Measurements from ENCODE around the gene FAM98B. TPM values are rescaled to one million over a fixed set of nuclear protein-coding genes. Genes with fewer than 3 reads are reported as not detected.

Gene FAM98B
- total and polyA plus RNA-seq, 9 of the 15 experiments (the other 6 are each of a cell fraction or from before 2014, with no cell fraction given) = 3.1 to 42.0 (median 9.4) TPM

- TF ChIP-seq REST (IDR thresholded peaks at IDR 0.05; ENCODE audit: borderline replicate concordance) (peak; percentile 66), REST (CRISPR knock-in tag; IDR thresholded peaks at IDR 0.05; ENCODE audit: low read depth) (no peak), FIP1L1 (IDR thresholded peaks at IDR 0.05; ENCODE audit: low read depth, low read length, poor library complexity, severe bottlenecking) (no peak), KLF1 (tag; IDR thresholded peaks at IDR 0.05) (no peak), DEAF1 (CRISPR knock-in tag; IDR thresholded peaks at IDR 0.05) (peak; percentile 43), RB1 (IDR thresholded peaks at IDR 0.05; ENCODE audit: low read depth) (0 out of 2 replicates have a peak, but pooled peaks have one; percentile 22), JUND (IDR thresholded peaks at IDR 0.05; ENCODE audit: borderline replicate concordance, low read depth, low read length) (no peak), JUND (tag; IDR thresholded peaks at IDR 0.05; ENCODE audit: borderline replicate concordance, low read depth, low read length) (peak; percentile 18; the same call in 1 of the 3 replicates), ATF1 (CRISPR knock-in tag; IDR thresholded peaks at IDR 0.05) (no peak), ATF1 (tag; IDR thresholded peaks at IDR 0.05) (0 out of 2 replicates have a peak, but pooled peaks have one; percentile 10), NBN (IDR thresholded peaks at IDR 0.05; ENCODE audit: low read depth) (no peak), CHAMP1 (IDR thresholded peaks at IDR 0.05) (peak; percentile 68; the same call in 1 of the 2 replicates), ZNF140 (CRISPR knock-in tag; IDR thresholded peaks at IDR 0.05) (no peak)
- TF ChIP-seq, protein P1, sequence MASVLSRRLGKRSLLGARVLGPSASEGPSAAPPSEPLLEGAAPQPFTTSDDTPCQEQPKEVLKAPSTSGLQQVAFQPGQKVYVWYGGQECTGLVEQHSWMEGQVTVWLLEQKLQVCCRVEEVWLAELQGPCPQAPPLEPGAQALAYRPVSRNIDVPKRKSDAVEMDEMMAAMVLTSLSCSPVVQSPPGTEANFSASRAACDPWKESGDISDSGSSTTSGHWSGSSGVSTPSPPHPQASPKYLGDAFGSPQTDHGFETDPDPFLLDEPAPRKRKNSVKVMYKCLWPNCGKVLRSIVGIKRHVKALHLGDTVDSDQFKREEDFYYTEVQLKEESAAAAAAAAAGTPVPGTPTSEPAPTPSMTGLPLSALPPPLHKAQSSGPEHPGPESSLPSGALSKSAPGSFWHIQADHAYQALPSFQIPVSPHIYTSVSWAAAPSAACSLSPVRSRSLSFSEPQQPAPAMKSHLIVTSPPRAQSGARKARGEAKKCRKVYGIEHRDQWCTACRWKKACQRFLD (CRISPR knock-in tag; IDR thresholded peaks at IDR 0.05) = peak; percentile 50; the same call in 1 of the 2 replicates
Measured at GRCh38 chr15:38440353-38441129, 13.4 kb upstream of the FAM98B start (continued).
